COLO829 (cell line): ENCODE measurements around the gene DCAF5.
A peak's percentile ranks its signal among the peaks of the same experiment; 100 is the strongest.
"Not testable (repeated sequence)": the region's sequence is repeated elsewhere in the genome, so short reads cannot be mapped to it uniquely, and the experiment has no call there.

Experiments used
- DNase-seq: peaks from one replicate; pipeline ENCODE4 v3.0.0; 2012; ENCODE audit warnings: low spot score

DCAF5 gene

DNA sequence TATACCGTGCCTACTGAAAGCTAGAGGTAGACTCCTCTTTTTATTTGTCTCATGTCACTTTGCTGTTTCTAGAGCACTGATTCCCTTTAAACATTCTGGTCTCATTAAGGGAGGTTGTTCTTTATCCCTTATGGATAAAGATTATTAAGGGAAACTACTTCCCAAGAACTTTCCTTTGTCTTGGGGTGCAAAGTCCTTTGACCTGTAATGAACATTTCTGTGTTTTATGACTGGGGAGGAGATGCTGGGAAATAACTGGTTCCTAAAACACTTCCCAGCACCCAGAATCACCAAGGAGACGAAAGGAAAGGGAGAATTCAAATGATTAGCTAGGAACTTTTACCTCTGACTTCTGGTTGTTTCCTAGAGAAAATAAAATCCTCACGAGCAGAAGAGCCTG is 110.6 kb downstream of the DCAF5 start:
- DNase-seq = no peak

DNA sequence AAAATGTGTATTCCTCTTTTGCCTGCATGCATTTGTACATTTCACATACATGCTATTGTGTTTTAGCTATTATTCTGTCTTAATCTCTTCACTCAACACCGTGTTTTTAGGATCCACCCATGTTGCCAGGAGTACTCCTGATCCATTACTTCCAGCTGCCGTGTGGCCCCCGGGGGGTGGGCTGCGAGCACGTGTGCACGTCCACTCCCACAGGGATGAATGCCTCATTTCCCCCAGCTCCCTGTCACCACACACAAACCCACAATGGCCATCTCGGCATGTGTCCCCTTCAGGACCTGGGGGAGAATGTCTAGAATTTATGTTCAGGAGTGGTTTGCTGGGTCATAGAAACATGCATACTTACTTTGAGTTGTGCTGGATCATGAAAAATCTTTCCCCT is 111.1 kb downstream of the DCAF5 start:
- no peak for DNase-seq

GRCh38 chr14:69040353-69040752 is 112.6 kb downstream of the DCAF5 start:
- DNase-seq = no peak

GRCh38 chr14:69039288-69039628 is 113.7 kb downstream of the DCAF5 start:
- no peak for DNase-seq

DNA sequence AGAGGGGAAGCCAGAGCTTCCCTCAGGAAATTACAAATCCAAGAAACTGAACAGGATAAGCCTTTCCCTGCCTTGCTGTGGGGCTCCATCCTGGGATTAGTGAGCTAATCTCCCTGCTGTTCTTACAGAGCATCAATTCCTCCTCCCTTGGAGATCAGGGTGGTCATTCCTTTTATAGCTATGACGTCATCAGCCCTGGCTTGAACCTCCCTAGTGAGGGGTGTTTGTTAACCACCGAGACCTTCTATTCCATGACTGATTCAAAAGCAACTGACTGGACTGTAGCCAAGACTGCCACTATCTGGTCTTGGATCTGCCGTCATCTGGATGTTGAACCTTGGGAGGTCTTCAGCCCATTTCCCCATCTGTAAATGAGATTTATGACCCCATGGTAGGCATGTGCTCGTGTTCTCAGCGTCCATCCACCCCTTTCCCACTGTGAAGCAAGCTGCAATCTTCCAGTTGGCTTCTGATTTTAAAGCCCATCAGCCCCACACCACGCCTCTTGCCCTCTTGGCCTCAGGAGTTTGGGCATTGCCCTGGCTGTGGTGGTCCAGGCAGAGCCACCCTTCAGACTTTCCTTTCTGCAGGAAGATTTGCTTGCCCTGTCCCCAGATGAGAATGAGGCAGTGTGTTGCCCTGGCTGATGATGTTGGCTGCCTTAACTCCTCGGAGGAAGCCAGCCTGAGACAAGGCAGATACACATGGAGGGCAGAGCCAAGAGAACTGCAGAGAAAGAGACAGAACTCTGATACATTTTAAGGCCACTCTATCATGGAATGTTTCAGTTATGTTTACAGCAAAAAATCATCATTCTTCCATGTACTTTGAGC is 114.2 kb downstream of the DCAF5 start:
- no peak for DNase-seq

- no peak for DNase-seq
These were observed 115.0 kb downstream of the DCAF5 start for GRCh38 chr14:69037790-69038454.

- no peak for DNase-seq
These were observed 116.0 kb downstream of the DCAF5 start for GRCh38 chr14:69036757-69037506.

GRCh38 chr14:69034612-69035262 is 118.2 kb downstream of the DCAF5 start:
- DNase-seq = no peak

DNA sequence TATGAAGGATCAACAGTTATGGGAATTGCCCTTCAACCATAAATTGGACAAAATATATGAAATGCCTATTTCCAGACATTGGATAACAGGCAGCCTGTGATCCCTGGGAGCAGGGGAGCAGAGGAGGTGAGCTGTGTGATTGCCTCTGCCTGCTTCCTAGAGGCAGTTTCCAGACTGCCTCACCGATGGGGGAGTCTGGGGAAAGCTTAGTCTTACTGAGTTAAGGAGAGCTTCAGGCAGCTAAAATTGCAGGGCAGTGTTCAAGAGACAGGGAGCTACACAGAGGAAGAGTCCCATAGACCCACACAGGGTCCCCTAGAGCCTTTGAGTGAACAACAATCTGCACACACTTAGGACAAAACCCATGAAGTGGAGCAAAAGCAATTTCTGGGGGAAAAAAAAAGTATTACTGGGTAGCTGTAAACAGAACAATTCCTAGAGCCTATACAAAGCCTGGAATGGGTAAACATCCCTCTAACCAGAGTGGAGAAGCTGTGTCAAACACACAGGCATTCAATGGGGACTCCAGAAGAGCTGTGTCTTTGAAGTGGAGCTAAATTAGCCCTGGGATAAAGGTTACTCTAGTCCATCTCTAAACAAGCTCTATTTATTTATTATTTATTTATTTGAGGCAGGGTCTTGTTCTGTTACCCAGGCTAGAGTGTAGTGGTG is 125.5 kb downstream of the DCAF5 start:
- no peak for DNase-seq

GRCh38 chr14:69023035-69023434 is 129.9 kb downstream of the DCAF5 start:
- no peak for DNase-seq

GRCh38 chr14:69022093-69022492 is 130.8 kb downstream of the DCAF5 start:
- not testable (repeated sequence) for DNase-seq

DNA sequence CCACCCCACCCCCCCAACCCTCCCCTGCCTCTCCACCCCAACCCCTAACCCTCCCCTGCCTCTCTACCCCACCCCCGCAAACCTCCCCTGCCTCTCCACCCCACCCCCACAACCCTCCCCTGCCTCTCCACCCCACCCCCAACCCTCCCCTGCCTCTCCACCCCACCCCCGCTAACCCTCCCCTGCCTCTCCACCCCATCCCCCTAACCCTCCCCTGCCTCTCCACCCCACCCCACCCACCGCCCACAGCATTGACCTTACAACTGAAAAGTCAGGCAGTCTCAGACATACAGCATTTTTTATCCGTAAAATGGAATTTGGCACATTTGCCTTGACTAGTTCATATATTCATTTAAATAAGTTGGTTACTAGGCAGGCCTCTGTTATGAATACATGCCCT is 135.2 kb downstream of the DCAF5 start:
- no peak for DNase-seq

DNA sequence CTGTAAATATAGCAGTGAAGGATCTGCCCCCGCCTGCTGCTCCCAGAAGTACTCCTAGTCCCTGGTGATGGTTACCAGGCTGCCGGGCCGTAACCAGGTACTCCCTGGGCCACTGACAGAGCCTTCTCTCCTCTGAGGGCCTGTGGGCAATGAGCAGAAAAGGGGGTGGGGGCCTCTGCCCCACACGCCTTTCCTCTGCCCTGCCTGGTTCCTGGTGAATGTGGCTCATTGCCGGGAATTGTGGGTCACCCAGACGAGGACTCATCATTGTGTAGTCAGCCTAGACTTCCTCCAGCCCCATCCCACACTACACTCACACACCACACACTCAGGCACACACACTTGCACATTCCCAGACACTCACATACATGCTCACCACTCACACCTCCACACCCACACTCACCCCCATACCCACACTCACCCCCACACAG is 138.1 kb downstream of the DCAF5 start:
- DNase-seq = no peak

- peak; percentile 17 for DNase-seq
These were observed 138.8 kb downstream of the DCAF5 start for GRCh38 chr14:69013943-69014782.

DNA sequence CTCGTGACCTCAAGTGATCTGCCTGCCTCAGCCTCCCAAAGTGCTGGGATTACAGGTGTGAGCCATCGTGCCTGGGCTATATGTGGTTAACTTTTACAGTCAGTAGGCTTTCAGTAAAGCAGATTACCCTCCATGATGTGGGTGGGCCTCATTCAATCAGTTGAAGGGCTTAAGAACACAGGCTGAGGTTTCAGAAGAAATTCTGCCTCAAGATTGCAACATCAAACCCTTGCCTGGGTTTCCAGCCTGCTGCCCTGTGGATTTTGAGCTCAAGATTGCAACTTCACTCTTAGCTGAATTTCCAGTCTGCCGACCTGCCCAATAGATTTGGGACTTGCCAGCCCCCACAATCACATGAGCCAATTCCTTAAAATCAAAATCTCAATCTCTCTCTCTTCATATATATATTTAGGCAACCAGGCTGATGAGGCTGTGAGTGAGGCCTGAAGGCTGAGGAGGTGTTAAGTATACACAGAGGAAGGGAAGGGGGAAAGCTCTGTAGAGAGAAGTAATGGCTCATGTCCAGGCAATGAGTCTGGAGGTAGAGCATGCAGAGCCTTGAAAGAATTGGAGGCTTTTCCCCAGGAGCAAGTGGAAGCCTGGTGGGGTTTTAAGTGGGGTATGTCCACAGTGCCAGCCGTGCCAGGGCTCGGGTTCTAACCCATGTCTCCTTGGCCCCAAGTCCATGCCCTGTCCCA is 140.5 kb downstream of the DCAF5 start:
- DNase-seq = no peak

GRCh38 chr14:69010648-69011047 is 142.3 kb downstream of the DCAF5 start:
- DNase-seq = no peak

GRCh38 chr14:69008421-69008884 is 144.5 kb downstream of the DCAF5 start:
- no peak for DNase-seq

- DNase-seq = no peak
These were observed 146.6 kb downstream of the DCAF5 start for GRCh38 chr14:69006346-69006745.

DNA sequence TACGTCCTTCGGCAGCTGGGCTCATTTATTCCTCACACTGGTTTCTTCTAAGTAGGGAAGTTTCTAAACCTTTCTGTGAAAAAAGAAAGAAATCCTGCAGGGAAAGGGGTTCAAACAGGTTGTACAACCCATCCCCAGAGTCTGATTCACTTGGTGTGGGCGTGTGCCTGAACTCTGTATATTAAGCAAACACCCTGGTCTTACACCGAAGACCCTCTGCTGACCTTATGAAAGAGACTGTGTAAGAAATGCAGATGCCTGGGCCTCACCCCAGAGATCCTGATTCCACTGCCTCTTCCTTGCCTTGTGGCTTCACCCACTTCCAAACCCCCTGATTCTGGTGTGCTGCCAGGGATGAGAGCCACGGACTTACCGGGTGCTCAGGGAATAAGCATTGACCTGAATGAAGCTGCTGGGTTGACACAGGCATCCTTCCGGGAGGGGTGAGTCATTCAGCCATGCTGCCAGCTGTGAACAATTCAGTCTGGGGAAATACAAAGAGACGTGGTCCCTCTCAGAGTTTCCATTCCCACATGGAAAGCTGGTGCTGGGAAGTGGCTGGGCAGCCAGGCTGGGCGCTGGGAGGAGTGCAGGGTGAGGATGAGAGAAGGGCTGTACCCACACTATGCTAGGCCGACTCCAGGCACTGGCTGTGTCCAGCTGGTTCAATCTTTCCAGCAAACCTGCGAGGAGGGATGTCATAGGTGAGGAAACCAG is 147.3 kb downstream of the DCAF5 start:
- peak; percentile 95 for DNase-seq
